ENCODE measurements around the gene LAMB4.
"Not testable (repeated sequence)": the region's sequence is repeated elsewhere in the genome, so short reads cannot be mapped to it uniquely, and the experiment has no call there.

Gene LAMB4

GRCh38 chr7:108037741-108038140, 92.4 kb downstream of the LAMB4 start:
- no peak for DNase-seq

- no peak for DNase-seq
Measured at GRCh38 chr7:108037140-108037539, 93.0 kb downstream of the LAMB4 start.

GRCh38 chr7:108034586-108034985, 95.6 kb downstream of the LAMB4 start:
- DNase-seq = no peak

- DNase-seq = no peak
Measured at GRCh38 chr7:108033776-108034497, 96.2 kb downstream of the LAMB4 start.

GRCh38 chr7:108033309-108033708, 96.9 kb downstream of the LAMB4 start:
- DNase-seq = not testable (repeated sequence)

- DNase-seq = no peak
Measured at GRCh38 chr7:108030516-108030915, 99.6 kb downstream of the LAMB4 start.

GRCh38 chr7:108029034-108029433, 101.1 kb downstream of the LAMB4 start:
- no peak for DNase-seq

- no peak for DNase-seq
Measured at GRCh38 chr7:108028111-108028510, 102.0 kb downstream of the LAMB4 start.

- DNase-seq = no peak
Measured at GRCh38 chr7:108027239-108027638, 102.9 kb downstream of the LAMB4 start.

- DNase-seq = no peak
Measured at GRCh38 chr7:108026647-108027046, 103.5 kb downstream of the LAMB4 start.

GRCh38 chr7:108026116-108026515, 104.0 kb downstream of the LAMB4 start:
- DNase-seq = no peak

GRCh38 chr7:108024538-108024937, 105.6 kb downstream of the LAMB4 start:
- DNase-seq = no peak

GRCh38 chr7:108020585-108020984, 109.6 kb downstream of the LAMB4 start:
- no peak for DNase-seq

- DNase-seq = no peak
Measured at GRCh38 chr7:108018668-108019067, 111.5 kb downstream of the LAMB4 start.

- no peak for DNase-seq
Measured at GRCh38 chr7:108017776-108018151, 112.4 kb downstream of the LAMB4 start.

GRCh38 chr7:108016841-108017775, 113.1 kb downstream of the LAMB4 start:
- DNase-seq = no peak

- DNase-seq = no peak
Measured at GRCh38 chr7:108015740-108016139, 114.4 kb downstream of the LAMB4 start.

- no peak for DNase-seq
Measured at GRCh38 chr7:108014747-108015682, 115.1 kb downstream of the LAMB4 start.

GRCh38 chr7:108014215-108014614, 115.9 kb downstream of the LAMB4 start:
- DNase-seq = no peak

GRCh38 chr7:108012499-108013430, 117.4 kb downstream of the LAMB4 start:
- DNase-seq = no peak

- DNase-seq = no peak
Measured at GRCh38 chr7:108010377-108010776, 119.8 kb downstream of the LAMB4 start.

- DNase-seq = no peak
Measured at GRCh38 chr7:108009873-108010272, 120.3 kb downstream of the LAMB4 start.
